ACHN (cell line): ENCODE data around the gene MAN2A2.
"Not testable (repeated sequence)": the region's sequence is repeated elsewhere in the genome, so short reads cannot be mapped to it uniquely, and the experiment has no call there.

Experiments
- DNase-seq: peaks from one replicate; pipeline ENCODE4 v3.0.0-alpha.2; 2015
- in situ Hi-C: cut with HindIII; loops from 2 replicates; pipeline ENCODE4 v1.10.0; 2017; ENCODE audit warnings: low sequenced_read_pairs, low pct_ligation_motif_present, low pct_unique_long_range_greater_than_20kb

MAN2A2 gene

DNA sequence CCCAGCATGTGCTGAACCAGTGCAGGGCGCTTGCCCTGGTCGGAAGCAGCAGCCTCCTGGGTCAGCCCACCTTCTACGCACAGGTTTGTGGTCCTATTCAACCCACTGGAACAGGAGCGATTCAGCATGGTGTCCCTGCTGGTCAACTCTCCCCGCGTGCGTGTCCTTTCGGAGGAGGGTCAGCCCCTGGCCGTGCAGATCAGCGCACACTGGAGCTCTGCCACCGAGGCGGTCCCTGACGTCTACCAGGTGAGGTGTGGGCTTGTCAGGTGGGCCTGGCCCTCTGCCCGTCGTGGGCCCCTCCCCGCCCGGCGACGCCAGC is 8.2 kb downstream of the MAN2A2 start:
- in situ Hi-C loops = no loop called here
- no peak for DNase-seq

DNA sequence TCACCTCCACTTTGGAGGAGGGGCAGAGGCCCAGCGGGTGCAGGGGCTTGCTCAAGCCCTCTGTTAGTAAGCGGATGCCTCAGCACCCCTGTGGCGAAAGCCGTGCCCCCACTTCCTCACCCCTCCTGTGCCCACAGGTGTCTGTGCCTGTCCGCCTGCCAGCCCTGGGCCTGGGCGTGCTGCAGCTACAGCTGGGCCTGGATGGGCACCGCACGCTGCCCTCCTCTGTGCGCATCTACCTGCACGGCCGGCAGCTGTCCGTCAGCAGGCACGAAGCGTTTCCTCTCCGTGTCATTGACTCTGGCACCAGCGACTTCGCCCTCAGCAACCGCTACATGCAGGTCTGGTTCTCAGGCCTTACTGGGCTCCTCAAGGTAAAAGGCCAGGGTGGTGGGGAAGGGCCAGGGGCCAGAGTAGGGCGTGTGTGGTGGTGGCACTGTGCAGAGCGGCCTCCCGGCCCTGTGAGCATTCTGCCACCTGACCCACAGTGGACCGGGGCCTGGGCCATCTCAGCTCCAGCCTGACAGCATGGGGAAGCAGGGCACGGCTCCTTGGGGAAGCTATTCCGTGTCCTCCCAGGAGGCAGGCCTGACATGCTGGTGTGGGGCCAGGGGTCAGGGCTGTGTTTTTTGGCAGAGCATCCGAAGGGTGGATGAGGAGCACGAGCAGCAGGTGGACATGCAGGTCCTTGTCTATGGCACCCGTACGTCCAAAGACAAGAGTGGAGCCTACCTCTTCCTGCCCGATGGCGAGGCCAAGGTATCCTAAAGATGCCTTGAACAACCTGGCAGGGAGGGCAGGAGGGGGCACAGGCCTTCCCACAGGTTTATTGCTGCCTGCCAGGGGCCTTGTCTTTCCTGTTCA is 9.0 kb downstream of the MAN2A2 start:
- in situ Hi-C loops = no loop called here

DNA sequence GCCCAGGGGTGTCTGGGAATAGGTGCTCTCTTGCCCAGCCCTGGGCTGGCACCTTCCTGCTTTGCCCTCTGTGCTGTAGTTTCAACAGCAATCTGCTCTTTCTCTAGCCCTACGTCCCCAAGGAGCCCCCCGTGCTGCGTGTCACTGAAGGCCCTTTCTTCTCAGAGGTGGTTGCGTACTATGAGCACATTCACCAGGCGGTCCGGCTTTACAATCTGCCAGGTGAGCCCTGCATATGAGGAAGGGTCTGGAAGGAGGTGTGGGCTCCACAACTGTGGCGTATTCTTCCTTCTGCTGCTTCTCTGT is 9.6 kb downstream of the MAN2A2 start:
- DNase-seq = no peak
- in situ Hi-C loops = no loop called here

More for the DNA sequence above, 9.0 kb downstream of the MAN2A2 start:
- DNase-seq = no peak

DNA sequence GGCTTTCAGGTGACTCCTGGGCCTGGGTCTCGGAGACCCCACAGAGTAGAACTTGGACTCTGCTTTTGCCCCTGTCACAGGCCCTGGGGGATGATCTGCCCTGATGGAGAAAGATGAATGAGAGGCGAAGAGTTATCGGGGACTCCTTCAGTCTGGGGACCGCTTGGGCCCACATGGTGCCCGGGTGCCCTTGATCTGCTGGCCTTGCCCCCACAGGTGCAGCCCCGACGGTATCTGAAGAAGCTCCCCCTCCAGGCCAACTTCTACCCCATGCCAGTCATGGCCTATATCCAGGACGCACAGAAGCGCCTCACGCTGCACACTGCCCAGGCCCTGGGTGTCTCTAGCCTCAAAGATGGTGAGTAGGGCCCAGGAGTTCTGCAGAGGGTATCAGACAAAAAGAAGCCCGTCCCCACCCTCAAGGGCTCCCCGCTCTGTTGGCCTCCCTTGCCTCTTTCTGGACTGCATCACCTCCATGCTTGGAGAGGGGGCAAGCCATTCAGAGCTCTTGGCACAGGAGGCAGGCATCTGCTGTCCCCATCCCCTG is 10.4 kb downstream of the MAN2A2 start:
- in situ Hi-C loops = no loop called here
- DNase-seq = no peak

DNA sequence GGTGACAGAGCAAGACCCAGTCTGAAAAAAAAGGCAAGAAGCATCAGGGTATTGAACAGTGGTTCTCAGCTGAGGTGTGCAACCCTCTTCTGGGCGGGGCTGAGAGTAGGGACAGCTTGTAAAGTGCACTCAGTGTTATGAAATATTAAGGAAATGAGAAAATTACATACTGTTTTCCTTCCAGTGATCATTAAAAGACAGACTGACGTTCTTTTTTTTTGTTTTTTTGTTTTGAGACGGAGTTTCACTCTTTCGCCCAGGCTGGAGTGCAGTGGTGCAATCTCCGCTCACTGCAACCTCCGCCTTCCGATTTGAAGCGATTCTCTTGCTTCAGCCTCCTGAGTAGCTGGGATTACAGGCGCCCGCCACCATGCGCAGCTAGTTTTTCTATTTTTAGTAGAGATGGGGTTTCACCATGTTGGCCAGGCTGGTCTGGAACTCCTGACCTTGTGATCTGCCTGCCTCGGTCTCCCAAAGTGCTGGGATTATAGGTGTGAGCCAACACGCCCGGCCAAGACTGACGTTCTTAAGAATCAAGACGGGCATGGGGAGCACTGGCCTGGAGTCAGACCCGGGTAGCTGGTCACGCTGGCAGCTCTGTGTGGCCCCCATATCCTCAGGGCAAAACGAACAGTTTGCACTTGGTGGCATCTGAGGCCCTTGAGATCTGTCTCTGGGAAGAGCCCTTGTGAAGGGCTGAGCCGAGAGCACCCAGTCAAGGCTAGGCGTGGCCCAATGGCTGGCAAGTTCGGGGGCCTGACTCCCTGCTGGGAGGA is 11.4 kb downstream of the MAN2A2 start:
- in situ Hi-C loops = no loop called here
- DNase-seq = no peak

DNA sequence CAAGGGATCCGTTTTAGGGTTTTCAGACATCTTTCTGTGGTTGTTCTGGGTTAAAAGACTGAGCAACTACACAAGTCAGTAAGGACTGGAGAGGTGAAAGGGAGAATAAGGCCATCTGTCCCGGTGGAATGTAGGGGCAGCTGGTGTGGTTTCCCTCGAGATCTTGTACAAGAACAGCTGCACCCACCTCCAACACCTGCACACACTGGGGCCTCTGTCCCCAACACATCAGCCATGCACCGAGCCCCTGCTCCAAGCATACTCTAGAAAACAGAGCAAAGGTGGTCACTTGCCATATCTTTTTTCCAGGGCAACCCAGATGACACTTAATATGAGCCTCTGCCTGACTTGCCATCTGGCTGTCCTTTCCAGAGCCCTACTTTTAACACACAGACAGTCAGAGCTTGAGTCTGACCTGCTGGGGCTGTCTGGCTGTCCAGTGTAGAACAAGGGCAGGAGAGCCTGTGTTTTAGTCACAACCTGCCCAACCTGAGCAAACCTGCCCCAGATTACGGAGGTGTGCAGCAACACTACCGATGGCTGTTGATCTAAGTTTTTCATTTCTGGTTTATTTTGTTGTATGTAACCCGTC is 12.2 kb downstream of the MAN2A2 start:
- in situ Hi-C loops = no loop called here
- DNase-seq = no peak

DNA sequence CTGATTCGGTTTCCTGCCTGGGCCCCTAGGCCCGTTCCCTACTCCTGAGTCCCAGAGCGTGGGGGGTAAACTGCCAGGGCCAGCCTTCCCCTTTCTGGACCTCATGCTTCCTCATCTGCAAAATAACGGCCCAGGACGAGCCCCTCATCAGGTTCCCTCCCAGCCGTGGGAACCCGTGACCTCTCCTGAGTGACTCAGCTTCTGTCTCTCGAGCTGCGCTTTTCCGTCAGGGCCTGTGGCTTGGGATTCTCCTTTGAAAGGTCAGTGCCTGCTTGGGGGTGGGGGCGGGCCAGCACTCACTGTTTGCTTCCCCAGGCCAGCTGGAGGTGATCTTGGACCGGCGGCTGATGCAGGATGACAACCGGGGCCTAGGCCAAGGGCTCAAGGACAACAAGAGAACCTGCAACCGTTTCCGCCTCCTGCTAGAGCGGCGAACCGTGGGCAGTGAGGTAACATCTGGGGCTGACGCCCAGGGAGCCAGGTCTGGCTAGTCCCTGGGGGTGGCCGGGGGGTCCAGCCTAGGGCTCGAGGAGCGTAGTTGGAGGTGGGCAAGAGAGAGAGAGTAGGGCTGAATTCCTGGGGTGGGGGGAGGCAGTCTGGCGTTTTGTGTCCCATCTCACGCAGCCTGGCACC is 12.8 kb downstream of the MAN2A2 start:
- DNase-seq = no peak
- in situ Hi-C loops = no loop called here

DNA sequence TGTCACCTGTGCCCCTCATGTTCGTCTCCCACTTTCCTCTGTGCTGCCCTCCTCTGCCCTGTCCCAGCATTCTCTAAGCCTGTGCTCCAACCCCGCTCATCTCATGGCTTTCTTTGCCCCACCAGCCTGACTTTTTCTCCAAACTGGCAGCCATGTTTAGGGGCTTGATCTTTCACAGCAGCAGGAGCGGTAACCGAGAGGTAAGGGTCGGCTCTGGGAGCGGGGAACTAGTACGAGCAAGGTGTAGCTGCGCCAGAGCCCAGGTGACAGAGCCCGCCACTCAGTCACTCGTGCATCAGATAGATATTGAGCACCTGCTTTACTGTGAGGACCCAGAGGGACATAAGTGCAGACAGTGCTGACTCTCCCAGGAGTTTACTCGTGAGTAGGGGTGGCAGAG is 13.4 kb downstream of the MAN2A2 start:
- DNase-seq = no peak
- in situ Hi-C loops = no loop called here

DNA sequence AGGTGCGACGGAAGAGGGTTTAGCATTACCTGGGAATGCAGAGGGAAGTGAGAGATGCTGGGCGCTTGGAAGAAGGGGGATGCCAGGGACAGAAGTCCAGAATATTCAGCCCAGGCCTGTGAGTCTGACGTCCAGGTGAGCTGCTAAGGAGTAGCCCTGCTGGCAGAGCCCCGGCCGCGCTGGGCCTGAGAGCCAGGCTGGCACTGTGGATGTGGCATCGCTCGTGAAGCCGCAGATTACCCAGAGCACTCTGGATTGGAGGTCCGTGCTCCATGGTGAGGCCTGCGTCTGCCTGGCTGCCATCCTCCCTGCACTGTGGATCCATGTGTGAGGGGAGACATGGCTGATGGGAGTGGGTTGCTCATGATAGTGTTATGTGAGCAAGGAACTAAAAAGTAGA is 14.5 kb downstream of the MAN2A2 start:
- in situ Hi-C loops = no loop called here

DNA sequence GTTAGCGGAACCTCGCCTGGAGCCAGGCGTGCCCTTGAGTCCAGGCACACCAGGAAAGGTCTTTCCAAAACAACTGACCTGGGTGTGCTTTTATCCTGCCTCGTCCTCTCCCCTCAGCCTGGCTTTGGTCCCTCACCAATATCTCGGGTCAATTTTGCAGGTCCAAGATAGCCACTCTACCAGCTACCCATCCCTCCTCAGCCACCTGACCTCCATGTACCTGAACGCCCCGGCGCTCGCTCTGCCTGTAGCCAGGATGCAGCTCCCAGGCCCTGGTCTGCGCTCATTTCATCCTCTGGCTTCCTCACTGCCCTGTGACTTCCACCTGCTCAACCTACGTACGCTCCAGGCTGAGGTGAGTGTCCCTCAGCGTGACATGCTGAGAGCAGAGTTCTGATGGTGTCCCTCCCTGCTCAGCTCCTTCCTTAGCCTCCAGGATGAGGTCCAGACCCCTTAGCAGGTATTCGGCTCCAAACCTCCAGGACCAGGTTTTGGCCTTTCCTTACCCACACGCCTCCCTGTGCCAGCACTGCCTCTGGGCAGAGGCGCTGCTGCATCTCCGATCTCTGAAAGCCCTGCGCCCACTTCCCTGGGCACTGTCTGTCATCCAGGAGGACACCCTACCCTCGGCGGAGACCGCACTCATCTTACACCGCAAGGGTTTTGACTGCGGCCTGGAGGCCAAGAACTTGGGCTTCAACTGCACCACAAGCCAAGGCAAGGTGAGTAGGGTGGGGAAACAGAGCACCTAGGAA is 15.1 kb downstream of the MAN2A2 start:
- DNase-seq = no peak
- in situ Hi-C loops = no loop called here

More for the DNA sequence above, 14.5 kb downstream of the MAN2A2 start:
- no peak for DNase-seq

DNA sequence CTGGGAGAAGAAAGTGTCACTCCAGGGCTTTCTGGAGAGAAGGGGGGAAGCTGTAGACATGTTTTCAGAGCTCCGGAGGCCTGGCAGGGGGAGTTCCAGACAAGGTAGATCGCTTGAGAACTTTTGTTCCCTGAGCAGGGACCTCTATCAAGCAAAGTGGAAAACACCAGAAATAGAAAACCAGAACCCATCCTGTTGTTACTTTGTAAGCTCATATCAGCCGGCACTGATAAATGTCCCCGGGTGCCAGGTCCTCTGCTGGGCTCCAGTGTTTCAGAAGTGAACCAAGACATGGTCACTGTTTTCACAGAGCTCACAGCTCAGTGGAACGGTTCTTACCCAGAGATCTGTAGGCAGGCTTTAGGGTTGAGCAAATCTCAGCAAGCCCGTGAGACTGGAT is 15.7 kb downstream of the MAN2A2 start:
- no peak for DNase-seq

DNA sequence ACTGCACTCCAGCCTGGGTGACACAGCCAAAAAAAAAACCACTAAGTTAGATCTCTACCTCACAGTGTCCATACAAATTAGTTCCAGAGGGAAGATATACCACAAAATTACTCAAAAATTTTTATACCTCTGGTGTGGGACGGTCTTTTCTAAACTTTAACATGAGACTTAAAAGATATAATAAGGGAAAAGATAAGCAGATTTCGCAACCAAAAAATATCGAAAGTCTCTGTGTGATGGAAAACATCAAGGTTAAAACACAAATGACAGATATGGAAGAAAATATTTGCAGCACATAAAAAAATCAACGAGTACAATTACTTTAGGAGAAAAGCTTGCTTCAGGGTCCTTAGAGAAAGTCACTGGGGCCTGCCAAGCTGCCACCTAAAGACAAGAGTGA is 18.8 kb downstream of the MAN2A2 start:
- in situ Hi-C loops = no loop called here

More for the DNA sequence above, 15.7 kb downstream of the MAN2A2 start:
- in situ Hi-C loops = no loop called here

DNA sequence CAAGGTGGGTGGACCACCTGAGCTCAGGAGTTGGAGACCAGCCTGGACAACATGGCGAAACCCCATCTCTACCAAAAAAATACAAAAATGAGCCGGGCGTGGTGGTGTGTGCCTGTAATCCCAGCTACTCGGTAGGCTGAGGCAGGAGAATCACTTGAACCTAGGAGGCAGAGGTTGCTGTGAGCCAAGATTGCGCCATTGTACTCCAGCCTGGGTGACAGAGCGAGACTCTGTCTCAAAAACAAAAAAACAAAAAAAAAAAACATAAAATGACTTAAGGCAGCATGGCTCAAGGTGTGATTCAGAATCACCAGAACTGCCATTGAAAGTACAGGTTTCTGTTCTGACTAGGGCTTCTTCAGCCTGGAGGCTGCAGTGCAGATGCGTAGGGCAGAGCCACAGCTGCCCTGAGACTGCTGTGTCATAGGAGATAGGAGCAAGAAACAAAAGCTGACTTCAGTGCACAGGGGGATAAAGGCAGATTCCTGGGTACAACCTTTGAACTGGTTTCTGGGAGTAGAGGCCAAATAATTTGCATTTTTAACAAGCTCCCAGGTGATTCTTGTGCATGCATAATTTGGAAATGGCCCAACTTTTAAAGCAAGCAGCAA is 19.7 kb downstream of the MAN2A2 start:
- in situ Hi-C loops, DNase-seq: not testable (repeated sequence)

More for the DNA sequence above, 18.8 kb downstream of the MAN2A2 start:
- DNase-seq = no peak

DNA sequence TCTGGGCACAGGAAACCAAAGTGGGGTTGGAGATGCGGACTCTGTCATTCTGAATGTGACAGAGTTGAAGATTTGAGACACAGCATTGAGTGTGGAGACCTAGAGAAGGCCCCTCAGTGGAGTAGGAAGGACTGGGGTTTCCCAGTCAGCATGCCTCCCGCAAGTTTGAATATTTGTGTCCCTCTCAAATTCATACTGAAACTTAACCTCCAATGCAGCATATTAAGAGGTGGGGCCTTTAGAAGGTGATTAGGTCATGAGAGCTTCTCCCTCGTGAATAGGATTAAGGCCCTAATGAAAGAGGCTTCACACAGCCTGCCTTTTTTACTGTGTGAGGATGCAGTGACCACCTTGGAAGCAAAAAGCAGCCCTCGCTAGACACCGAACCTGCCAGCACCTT is 21.3 kb downstream of the MAN2A2 start:
- in situ Hi-C loops = no loop called here
- no peak for DNase-seq

DNA sequence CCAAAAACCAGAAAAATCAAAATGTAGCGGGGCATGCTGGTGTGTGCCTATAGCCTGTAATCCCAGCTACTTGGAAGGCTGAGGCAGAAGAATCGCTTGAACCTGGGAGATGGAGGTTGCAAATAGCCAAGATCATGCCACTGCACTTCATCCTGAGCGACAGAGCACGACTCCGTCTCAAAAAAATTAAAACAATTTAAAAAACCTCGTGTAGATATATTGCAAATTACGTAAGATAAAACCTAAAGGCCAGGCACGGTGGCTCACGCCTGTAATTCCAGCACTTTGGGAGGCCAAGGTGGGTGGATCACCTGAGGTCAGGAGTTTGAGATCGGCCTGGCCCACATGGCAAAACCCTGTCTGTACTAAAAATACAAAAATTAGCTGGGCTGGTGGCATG is 23.7 kb downstream of the MAN2A2 start:
- in situ Hi-C loops = not testable (repeated sequence)

DNA sequence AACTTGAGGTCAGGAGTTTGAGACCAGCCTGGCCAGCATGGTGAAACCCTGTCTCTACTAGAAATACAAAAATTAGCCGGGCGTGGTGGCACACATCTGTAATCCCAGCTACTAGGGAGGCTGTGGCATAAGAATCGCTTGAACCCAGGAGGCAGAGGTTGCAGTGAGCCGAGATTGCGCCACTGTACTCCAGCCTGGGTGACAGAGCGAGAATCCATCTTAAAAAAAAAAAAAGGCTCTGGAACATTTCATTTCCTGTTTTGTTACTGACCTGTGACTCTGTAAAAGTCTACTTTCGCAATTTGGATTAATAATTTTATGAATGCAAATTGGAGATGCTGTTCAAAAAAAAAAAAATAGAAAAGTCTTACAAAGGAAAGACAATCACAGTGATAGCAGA is 25.0 kb downstream of the MAN2A2 start:
- in situ Hi-C loops, DNase-seq: not testable (repeated sequence)

More for the DNA sequence above, 23.7 kb downstream of the MAN2A2 start:
- DNase-seq = not testable (repeated sequence)

DNA sequence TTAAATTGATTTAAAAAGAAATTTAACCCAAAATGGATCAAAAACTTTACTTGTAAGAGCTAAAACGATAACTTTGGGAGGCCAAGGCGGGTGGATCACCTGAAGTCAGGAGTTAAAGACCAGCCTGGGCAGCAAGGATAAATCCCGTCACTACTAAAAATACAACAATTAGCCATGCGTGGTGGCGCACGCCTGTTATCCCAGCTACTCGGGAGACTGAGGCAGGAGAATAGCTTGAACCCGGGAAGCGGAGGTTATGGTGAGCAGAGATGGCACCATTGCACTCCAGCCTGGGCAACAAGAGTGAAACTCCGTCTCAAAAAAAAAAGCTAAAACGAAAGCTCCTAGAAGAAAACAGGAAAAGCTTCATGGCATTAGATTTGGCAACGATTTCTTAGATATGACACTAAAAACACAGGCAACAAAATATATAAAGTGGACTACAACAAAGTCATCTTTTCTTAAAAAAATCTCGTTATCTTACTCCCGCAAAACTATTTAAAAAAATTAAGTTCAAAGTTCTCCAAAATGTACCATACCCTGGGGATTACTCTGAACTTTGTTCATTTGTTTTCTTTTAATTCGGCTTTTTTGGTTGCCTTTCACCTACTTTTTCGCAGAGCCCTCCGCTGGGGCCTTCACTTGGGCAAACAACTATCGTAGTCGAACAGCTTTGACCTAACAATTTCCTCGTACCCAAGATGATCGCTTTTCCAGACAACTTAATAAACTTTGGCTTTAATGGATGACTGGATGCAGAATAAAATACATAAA is 26.3 kb downstream of the MAN2A2 start:
- in situ Hi-C loops = no loop called here
- no peak for DNase-seq
